WTC11 (cell line): ENCODE measurements around the gene ZKSCAN8. TPM values are rescaled to one million over a fixed set of nuclear protein-coding genes. Genes with fewer than 3 reads are reported as not detected.

Source experiments
- ATAC-seq: fragments of 200-7000 bp; cut with Tn5 transposase; 2 replicates; pipeline ENCODE4 v1.10.0; 2021; ENCODE audit warnings: mild to moderate bottlenecking, moderate library complexity
- CTCF ChIA-PET: fragments of 300-600 bp; sonication (Branson Sonifier 250); formaldehyde crosslinking; loops from one replicate; lab custom pipeline; 2021; ENCODE audit warnings: antibody characterized with exemption; lab: Charles Lee
- POLR2A ChIA-PET: fragments of 350-600 bp; sonication (Branson Sonifier 250); formaldehyde crosslinking; loops from one replicate; lab custom pipeline; 2021; ENCODE audit warnings: antibody characterized with exemption; lab: Charles Lee
- DNase-seq: peaks from one replicate; pipeline ENCODE4 v3.0.0; 2021; ENCODE audit warnings: low spot score
- H3K27ac Mint-ChIP-seq: 2 replicates; pipeline ENCODE4 v1.8.0; 2021; ENCODE audit warnings: mixed read lengths
- H3K27me3 Mint-ChIP-seq: 2 replicates; pipeline ENCODE4 v1.8.0; 2021; ENCODE audit warnings: low read depth, mild to moderate bottlenecking, moderate library complexity, mixed read lengths
- H3K36me3 Mint-ChIP-seq: 2 replicates; pipeline ENCODE4 v1.8.0; 2021; ENCODE audit warnings: mixed read lengths
- H3K4me1 Mint-ChIP-seq: 2 replicates; pipeline ENCODE4 v1.8.0; 2022; ENCODE audit warnings: mixed read lengths
- H3K4me3 Mint-ChIP-seq: 2 replicates; pipeline ENCODE4 v1.8.0; 2021; ENCODE audit warnings: mild to moderate bottlenecking, moderate library complexity, mixed read lengths
- H3K9me3 Mint-ChIP-seq: 2 replicates; pipeline ENCODE4 v1.8.0; 2021; ENCODE audit warnings: mixed read lengths
- AR ChIP-seq: fragments of 250-450 bp; sonication (Bioruptor Pico); IDR thresholded peaks from 2 replicates; pipeline ENCODE4 v1.9.0; 2021; ENCODE audit warnings: mild to moderate bottlenecking
- ELF4 ChIP-seq: sonication (generic); formaldehyde crosslinking; IDR thresholded peaks from 2 replicates; pipeline ENCODE4 v1.8.1; 2022; ENCODE audit warnings: low read depth, mild to moderate bottlenecking, moderate library complexity, missing genetic modification reagents
- ERG ChIP-seq: fragments of 250-450 bp; sonication (Bioruptor Pico); IDR thresholded peaks from 2 replicates; pipeline ENCODE4 v1.8.0; 2021; ENCODE audit warnings: mild to moderate bottlenecking
- FOXK1 ChIP-seq: sonication (generic); formaldehyde crosslinking; IDR thresholded peaks from 2 replicates; pipeline ENCODE4 v1.8.0; 2022; ENCODE audit warnings: mild to moderate bottlenecking, moderate library complexity, missing genetic modification reagents
- FOXP4 ChIP-seq: sonication (generic); formaldehyde crosslinking; IDR thresholded peaks from 2 replicates; pipeline ENCODE4 v1.8.0; 2022; ENCODE audit warnings: mild to moderate bottlenecking, missing genetic modification reagents
- GABPB1 ChIP-seq: sonication (generic); formaldehyde crosslinking; IDR thresholded peaks from 2 replicates; pipeline ENCODE4 v1.8.1; 2023; ENCODE audit warnings: mild to moderate bottlenecking, missing genetic modification reagents
- HMGA2 ChIP-seq: fragments of 250-450 bp; sonication (Bioruptor Pico); IDR thresholded peaks from 2 replicates; pipeline ENCODE4 v1.4.0; 2021; ENCODE audit warnings: mild to moderate bottlenecking, moderate library complexity
- JUN ChIP-seq: sonication (generic); formaldehyde crosslinking; IDR thresholded peaks from 2 replicates; pipeline ENCODE4 v1.8.0; 2023; ENCODE audit warnings: mild to moderate bottlenecking, missing genetic modification reagents
- SMAD3 ChIP-seq: sonication (generic); formaldehyde crosslinking; IDR thresholded peaks from 2 replicates; pipeline ENCODE4 v1.8.0; 2022; ENCODE audit warnings: missing genetic modification reagents, mild to moderate bottlenecking, borderline replicate concordance
- SOX15 ChIP-seq: fragments of 250-450 bp; sonication (Bioruptor Pico); IDR thresholded peaks from 2 replicates; pipeline ENCODE4 v1.9.0; 2021; ENCODE audit warnings: mild to moderate bottlenecking
- STAT6 ChIP-seq: sonication (generic); formaldehyde crosslinking; conservative IDR thresholded peaks from 2 replicates; pipeline ENCODE4 v1.8.1; 2023; ENCODE audit warnings: mild to moderate bottlenecking, low read depth, missing genetic modification reagents, moderate library complexity
- ZBTB21 ChIP-seq: sonication (generic); formaldehyde crosslinking; IDR thresholded peaks from 2 replicates; pipeline ENCODE4 v1.8.1; 2023; ENCODE audit warnings: mild to moderate bottlenecking, missing genetic modification reagents, borderline replicate concordance
- ZNF121 ChIP-seq: sonication (generic); formaldehyde crosslinking; IDR thresholded peaks from 2 replicates; pipeline ENCODE4 v1.8.0; 2023; ENCODE audit warnings: missing genetic modification reagents
- ZNF138 ChIP-seq: sonication (generic); formaldehyde crosslinking; conservative IDR thresholded peaks from 2 replicates; pipeline ENCODE4 v1.8.1; 2022; ENCODE audit warnings: mild to moderate bottlenecking, moderate library complexity, missing genetic modification reagents
- total RNA-seq: library from RNA; stranded (reverse); gene quantifications from 3 replicates; pipeline ENCODE4 v1.2.3, GENCODE V29; 2021
- TF ChIP-seq, protein P1 (sequence below): sonication (generic); formaldehyde crosslinking; IDR thresholded peaks from 2 replicates; pipeline ENCODE4 v1.8.1; 2023; ENCODE audit warnings: mild to moderate bottlenecking, missing genetic modification reagents
- TF ChIP-seq, protein P2 (sequence below): sonication (generic); formaldehyde crosslinking; IDR thresholded peaks from 2 replicates; pipeline ENCODE4 v1.8.0; 2022; ENCODE audit warnings: missing genetic modification reagents

The ZKSCAN8 gene
- total RNA-seq, 1 experiment from 2014 or later, result 21.7 TPM

- no peak for TF ChIP-seq STAT6 (CRISPR knock-in tag)
Measured at GRCh38 chr6:28152531-28152930, 10.8 kb downstream of the ZKSCAN8 start (continued).

- ATAC-seq, result no peak
- DNase-seq, result no peak
- Mint-ChIP-seq H3K36me3 (peaks cover 89% of the 10 kb centered on the region), H3K4me3 (no peak overlapping the region), H3K27ac (no peak overlapping the region), H3K4me1 (no peaks in the 10 kb centered on the region), H3K27me3 (no peaks in the 10 kb centered on the region), H3K9me3 (peaks cover 18% of the 10 kb centered on the region)
- ChIA-PET CTCF (no interaction called here), POLR2A (no interaction called here)
- TF ChIP-seq FOXP4, result no peak
- TF ChIP-seq, protein P1, sequence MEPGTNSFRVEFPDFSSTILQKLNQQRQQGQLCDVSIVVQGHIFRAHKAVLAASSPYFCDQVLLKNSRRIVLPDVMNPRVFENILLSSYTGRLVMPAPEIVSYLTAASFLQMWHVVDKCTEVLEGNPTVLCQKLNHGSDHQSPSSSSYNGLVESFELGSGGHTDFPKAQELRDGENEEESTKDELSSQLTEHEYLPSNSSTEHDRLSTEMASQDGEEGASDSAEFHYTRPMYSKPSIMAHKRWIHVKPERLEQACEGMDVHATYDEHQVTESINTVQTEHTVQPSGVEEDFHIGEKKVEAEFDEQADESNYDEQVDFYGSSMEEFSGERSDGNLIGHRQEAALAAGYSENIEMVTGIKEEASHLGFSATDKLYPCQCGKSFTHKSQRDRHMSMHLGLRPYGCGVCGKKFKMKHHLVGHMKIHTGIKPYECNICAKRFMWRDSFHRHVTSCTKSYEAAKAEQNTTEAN (CRISPR knock-in tag), result no peak
- TF ChIP-seq ZNF121 (CRISPR knock-in tag), result no peak
- TF ChIP-seq FOXK1 (CRISPR knock-in tag), result no peak
- no peak for TF ChIP-seq SOX15
- TF ChIP-seq GABPB1 (CRISPR knock-in tag), result no peak
- TF ChIP-seq HMGA2 (CRISPR knock-in tag), result no peak
- no peak for TF ChIP-seq ELF4 (CRISPR knock-in tag)
Measured at GRCh38 chr6:28153546-28153945, 11.9 kb downstream of the ZKSCAN8 start.

DNA sequence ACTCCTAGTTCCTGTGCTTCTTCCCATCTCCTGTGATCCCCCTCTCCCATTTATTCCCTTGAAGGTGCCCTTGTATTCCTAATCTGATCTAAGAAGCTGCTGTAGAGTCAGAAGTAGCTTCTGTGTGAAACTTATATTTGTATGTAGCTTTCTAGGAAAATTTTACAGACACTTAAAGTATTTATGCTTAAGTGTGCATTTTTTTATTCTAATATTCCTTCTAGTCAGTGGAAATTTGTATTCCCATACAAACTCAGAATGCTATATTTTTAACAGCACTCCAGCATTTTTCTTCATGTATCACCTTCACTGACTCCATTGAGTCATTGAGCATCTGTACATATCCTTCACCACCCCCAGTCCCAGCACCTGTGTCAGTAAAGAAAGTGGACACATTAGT is 12.7 kb downstream of the ZKSCAN8 start:
- H3K4me1 Mint-ChIP-seq, result no peaks in the 10 kb centered on the region
- TF ChIP-seq AR (CRISPR knock-in tag) (no peak), SMAD3 (CRISPR knock-in tag) (no peak)
- DNase-seq, result no peak
- peaks cover 18% of the 10 kb centered on the region for H3K9me3 Mint-ChIP-seq
- POLR2A ChIA-PET, result no interaction called here
- ATAC-seq, result no peak
- H3K4me3 Mint-ChIP-seq, result no peak overlapping the region
- peaks cover 88% of the 10 kb centered on the region for H3K36me3 Mint-ChIP-seq
- peaks cover 5% of the 10 kb centered on the region; the same call in 1 of the 2 replicates for H3K27me3 Mint-ChIP-seq
- no peak overlapping the region for H3K27ac Mint-ChIP-seq
- CTCF ChIA-PET, result no interaction called here

DNA sequence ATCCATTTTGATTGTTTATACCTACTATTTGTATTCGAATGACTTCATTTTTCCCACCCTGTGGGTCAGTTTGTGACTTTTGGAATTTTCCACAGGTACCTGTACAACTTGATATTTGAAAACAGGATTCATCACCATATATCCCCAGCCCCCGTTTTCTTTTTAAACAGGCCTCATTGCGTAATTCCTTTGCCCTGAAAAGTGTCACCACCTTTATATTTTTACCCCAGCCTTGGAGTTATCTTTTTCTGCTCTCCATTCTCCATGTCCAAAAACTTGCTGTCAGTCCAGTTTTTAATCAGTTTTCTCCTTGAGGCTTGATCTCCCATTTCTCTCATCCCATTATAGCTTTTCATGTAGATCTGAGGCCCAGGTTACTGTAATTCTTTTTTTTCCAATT is 16.6 kb downstream of the ZKSCAN8 start:
- ChIA-PET POLR2A (no interaction called here), CTCF (no interaction called here)
- H3K36me3 Mint-ChIP-seq, result peaks cover 56% of the 10 kb centered on the region
- H3K27ac Mint-ChIP-seq, result no peak overlapping the region
- peaks cover 20% of the 10 kb centered on the region for H3K9me3 Mint-ChIP-seq
- peaks cover 37% of the 10 kb centered on the region for H3K27me3 Mint-ChIP-seq
- ATAC-seq (no peak), DNase-seq (no peak)
- peaks cover 10% of the 10 kb centered on the region for H3K4me1 Mint-ChIP-seq
- H3K4me3 Mint-ChIP-seq, result no peak overlapping the region
- TF ChIP-seq ZBTB21 (CRISPR knock-in tag) (no peak), JUN (no peak), ZNF138 (CRISPR knock-in tag) (no peak), ERG (no peak)
- TF ChIP-seq, protein P2, sequence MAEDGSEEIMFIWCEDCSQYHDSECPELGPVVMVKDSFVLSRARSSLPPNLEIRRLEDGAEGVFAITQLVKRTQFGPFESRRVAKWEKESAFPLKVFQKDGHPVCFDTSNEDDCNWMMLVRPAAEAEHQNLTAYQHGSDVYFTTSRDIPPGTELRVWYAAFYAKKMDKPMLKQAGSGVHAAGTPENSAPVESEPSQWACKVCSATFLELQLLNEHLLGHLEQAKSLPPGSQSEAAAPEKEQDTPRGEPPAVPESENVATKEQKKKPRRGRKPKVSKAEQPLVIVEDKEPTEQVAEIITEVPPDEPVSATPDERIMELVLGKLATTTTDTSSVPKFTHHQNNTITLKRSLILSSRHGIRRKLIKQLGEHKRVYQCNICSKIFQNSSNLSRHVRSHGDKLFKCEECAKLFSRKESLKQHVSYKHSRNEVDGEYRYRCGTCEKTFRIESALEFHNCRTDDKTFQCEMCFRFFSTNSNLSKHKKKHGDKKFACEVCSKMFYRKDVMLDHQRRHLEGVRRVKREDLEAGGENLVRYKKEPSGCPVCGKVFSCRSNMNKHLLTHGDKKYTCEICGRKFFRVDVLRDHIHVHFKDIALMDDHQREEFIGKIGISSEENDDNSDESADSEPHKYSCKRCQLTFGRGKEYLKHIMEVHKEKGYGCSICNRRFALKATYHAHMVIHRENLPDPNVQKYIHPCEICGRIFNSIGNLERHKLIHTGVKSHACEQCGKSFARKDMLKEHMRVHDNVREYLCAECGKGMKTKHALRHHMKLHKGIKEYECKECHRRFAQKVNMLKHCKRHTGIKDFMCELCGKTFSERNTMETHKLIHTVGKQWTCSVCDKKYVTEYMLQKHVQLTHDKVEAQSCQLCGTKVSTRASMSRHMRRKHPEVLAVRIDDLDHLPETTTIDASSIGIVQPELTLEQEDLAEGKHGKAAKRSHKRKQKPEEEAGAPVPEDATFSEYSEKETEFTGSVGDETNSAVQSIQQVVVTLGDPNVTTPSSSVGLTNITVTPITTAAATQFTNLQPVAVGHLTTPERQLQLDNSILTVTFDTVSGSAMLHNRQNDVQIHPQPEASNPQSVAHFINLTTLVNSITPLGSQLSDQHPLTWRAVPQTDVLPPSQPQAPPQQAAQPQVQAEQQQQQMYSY (CRISPR knock-in tag), result no peak
